HT1080 (cell line): Measurements from ENCODE around the gene TBX21. TPM values are rescaled to one million over a fixed set of nuclear protein-coding genes. Genes with fewer than 3 reads are reported as not detected.
A peak's percentile ranks its signal among the peaks of the same experiment; 100 is the strongest.

ENCODE experiments used
- DNase-seq: peaks from one replicate; pipeline ENCODE4 v3.0.0-alpha.2; 2015; ENCODE audit warnings: low read depth
- total RNA-seq: library from RNA; depleted of rRNA; stranded (reverse); fragments of >200 nt; shearing (Covaris generic); gene quantifications from 2 replicates; pipeline ENCODE4 v1.2.3, GENCODE V29; 2014

Gene TBX21
- total RNA-seq, 1 experiment from 2014 or later: not detected

GRCh38 chr17:47712330-47713023 lies 20.6 kb upstream of the TBX21 start:
- DNase-seq: no peak

GRCh38 chr17:47713980-47714700 lies 18.9 kb upstream of the TBX21 start:
- DNase-seq: no peak

- DNase-seq: no peak
These were observed 18.2 kb upstream of the TBX21 start for GRCh38 chr17:47714773-47715396.

- no peak for DNase-seq
These were observed 17.2 kb upstream of the TBX21 start for GRCh38 chr17:47715669-47716325.

- no peak for DNase-seq
These were observed 16.7 kb upstream of the TBX21 start for GRCh38 chr17:47716375-47716774.

GRCh38 chr17:47717261-47717697 lies 15.8 kb upstream of the TBX21 start:
- DNase-seq: no peak

GRCh38 chr17:47717979-47718621 lies 14.9 kb upstream of the TBX21 start:
- no peak for DNase-seq

DNA sequence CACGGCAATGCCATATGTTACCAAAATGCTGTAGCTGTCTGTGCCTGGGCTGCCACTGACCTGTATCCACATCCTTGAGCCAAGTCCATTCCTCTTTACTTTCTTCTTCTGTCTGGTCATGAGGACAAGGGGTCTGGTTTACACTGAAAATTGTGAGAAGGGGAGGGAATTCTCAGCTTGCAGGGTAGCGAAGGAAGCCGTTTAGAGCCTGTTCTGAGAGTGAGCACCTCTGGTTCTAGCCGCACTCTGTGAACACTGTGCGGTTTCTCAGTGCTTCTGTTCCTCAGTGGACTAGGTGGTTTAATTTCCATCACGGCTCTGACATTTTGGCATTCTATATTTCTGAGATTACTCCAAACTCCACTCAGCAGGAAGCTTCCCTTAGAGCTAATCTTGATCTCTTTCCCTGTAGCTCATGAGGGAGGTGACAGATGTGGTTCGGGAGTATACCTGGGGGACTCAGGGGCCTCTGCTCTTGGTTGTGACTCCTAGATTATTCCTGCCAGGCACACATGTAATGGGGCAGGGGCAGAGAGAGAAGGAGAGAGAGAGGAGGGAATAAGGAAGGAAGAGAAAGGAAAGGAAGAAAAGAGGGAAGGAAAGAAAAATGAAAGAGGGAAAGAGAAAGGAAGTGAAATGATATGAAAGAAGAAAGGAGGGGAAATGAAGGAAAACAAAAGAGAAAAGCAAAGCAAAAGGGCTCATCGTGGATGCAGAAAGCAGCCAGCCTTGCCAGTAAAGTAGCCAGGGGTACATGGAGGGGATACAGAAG lies 14.2 kb upstream of the TBX21 start:
- DNase-seq: no peak

DNA sequence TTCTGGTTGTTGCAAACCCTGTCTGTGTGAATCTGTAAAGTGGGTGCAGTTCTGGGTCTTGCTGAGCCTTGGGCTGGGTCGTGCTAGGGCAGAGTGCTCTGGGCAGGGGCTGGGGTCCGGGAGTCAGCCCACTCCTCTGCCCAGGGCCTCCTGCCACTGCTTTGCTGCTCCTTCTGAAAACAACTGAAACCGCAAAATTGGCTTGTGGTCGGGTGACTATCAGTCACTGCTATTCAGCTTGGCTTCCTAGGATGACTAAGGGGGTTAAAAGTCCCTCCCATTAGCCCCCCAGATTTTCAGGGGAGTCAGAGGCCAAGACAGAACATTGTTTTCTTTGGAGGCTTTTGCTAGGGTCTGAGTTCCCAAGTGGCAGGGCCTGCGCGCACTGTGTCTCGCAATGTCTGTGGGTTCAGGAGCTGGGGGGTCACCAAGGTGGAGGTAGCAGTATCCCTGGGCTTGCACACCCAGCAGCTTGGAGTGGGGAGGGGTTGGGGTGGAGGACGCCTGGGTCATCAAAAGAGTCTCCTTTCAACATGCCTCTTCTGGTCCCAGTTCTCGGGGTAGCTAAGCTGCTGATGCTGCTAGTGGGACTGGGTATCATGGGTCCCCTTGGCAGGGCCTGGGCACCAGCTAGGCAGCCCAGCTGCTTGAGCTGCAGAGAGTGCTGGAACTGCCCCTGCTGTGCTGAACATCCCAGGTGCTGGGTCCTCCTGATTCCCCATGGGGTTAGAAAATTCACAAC lies 13.5 kb upstream of the TBX21 start:
- peak; percentile 80 for DNase-seq

GRCh38 chr17:47720196-47720595 lies 12.8 kb upstream of the TBX21 start:
- no peak for DNase-seq

DNA sequence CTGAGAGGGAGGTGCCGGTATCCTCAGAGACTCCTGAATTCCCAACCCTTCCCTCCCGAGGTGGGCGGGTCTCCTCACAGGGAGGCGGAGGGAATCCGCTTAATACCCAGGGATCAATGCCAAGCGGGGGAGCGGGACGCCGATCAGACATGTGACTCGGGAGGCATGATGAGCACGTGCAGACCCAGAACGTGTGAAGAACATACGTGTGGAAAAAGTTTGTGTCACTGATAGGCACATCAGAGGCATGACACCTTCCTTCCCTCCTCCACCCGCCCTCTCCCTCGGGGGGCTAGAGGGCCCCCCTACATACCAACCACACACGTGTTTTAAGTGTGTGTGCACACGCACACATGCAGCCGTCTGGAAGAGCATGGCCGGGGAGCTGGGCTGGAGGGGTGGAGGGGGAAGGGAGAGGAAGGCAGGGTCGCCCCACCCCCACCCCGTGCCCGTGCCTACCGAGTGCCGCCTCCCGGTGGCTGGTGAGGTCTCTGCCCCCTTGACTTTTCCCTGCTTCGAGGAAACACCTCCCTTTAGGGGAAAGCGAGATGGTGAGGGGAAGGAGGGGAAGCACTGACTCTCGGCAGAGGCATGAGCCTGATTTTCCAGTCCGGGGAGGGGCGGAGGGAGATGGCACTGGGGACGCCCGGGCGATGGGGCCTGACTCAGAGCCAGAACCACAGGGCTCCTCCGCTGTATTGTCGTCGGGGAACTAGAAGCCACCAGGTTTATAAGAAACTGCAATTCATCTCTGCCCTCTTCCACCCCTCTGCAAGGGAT lies 12.1 kb upstream of the TBX21 start:
- peak; percentile 42 for DNase-seq

- DNase-seq: no peak
These were observed 11.3 kb upstream of the TBX21 start for GRCh38 chr17:47721725-47722124.

DNA sequence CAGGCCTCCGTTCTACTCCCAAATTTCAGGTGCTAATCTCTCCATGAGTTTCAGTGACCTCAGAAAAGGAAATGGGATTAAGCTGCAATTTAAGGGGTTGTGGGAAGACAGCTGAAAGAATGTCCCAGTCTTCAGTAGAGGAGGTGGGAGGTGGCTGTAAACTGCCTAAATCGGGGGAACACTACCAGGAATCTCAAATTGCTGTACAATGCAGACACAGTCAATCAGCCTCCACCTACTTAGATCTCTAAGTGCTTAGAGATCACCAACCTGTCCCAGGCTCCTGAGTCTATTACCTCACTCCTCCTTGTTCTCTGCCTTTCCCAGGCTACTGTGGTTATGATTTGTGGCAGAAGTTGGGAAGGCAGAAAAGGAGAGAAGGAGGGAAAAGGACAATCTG lies 8.3 kb upstream of the TBX21 start:
- no peak for DNase-seq

DNA sequence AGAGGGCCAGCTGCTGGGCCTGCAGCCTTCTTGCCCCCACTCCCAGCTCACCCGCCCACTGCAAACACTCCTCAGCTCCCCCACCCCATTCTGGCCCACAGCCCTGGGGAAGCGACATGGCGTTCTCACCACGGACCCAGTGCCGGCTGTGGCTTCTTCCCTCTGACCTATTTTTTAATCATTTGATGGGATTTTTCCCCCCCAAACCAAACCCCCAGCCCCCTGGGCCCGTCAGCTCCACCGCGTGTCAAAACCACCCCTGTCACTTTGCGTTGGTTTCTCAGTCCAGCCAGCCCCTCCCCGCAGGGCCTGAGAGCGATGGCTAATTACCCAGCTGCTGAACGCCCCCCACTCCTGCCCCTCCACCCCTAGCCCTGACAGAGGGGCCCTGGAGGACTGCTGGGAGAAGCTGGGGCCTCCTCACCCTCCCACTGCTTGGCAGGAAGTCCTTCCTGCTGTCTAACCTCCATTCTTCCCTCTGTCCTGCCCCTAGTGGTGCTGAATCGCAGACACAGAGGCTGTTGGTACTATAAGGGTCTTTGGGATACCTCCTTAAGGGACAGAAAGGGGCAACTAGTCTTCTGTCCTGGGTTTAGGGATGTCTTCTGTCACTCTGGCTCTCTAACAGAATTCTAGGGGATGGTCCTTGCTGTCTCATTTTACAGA lies 7.5 kb upstream of the TBX21 start:
- DNase-seq: no peak

GRCh38 chr17:47726796-47727703 lies 6.0 kb upstream of the TBX21 start:
- no peak for DNase-seq

- no peak for DNase-seq
These were observed 5.4 kb upstream of the TBX21 start for GRCh38 chr17:47727704-47728036.

GRCh38 chr17:47728214-47728877 lies 4.7 kb upstream of the TBX21 start:
- DNase-seq: no peak
